HCT116 (cell line): ENCODE measurements around the gene LAMC3. TPM values are rescaled to one million over a fixed set of nuclear protein-coding genes. Genes with fewer than 3 reads are reported as not detected.

ENCODE experiments used
- ATAC-seq: fragments of 200-7000 bp; cut with Tn5 transposase; 2 replicates; pipeline ENCODE4 v1.9.1; 2020; ENCODE audit warnings: mild to moderate bottlenecking, moderate library complexity
- BruUV-seq: library from RNA; stranded (reverse); fragments of 400-500 nt; replicated peaks from 2 replicates; lab custom pipeline; 2021; lab: Mats Ljungman, UMichigan
- CTCF ChIA-PET: fragments of 300-600 bp; sonication (Branson Sonifier 250); formaldehyde crosslinking; loops from one replicate; lab custom pipeline; 2021; ENCODE audit warnings: antibody characterized with exemption; lab: Charles Lee
- POLR2A ChIA-PET: fragments of 300-600, 350-600 bp; sonication (Branson Sonifier 250); formaldehyde crosslinking; loops from one replicate; lab custom pipeline; 2021; ENCODE audit warnings: antibody characterized with exemption; lab: Charles Lee
- RAD21 ChIA-PET, 2 experiments: fragments of 300-600 bp; sonication (Branson Sonifier 250); formaldehyde crosslinking; loops; one replicate each; lab custom pipeline; 2023; ENCODE audit warnings: low total read pairs in 2 of 2; ENCODE audit not compliant: uncharacterized antibody in 2 of 2, unreplicated experiment in 2 of 2, low non-redundant PET in 1 of 2; lab: Charles Lee
- DNase-seq: peaks from one replicate; pipeline ENCODE4 v3.0.0-alpha.2; 2010; ENCODE audit warnings: low read depth, low spot score
- H2AFZ ChIP-seq: fragments of 200-600 bp; shearing (Covaris generic), sonication (generic); 2 replicates; pipeline ENCODE4 v1.6.1; 2017; ENCODE audit warnings: low read depth, mixed run types, mixed read lengths, antibody characterized with exemption, low read length; ENCODE audit not compliant: poor library complexity, severe bottlenecking
- H3K27ac ChIP-seq: 2 replicates; pipeline ENCODE4 v1.5.1; 2012; ENCODE audit warnings: low read depth, low read length
- H3K27me3 ChIP-seq: fragments of 200-600 bp; sonication (generic); 2 replicates; pipeline ENCODE4 v1.6.1; 2016; ENCODE audit warnings: mixed run types, low read length, mixed read lengths; ENCODE audit not compliant: insufficient read depth
- H3K36me3 ChIP-seq, 2 experiments: fragments of 200-500 bp in 1 of 2; fragments of 200-600 bp in 1 of 2; sonication (Bioruptor generic) in 1 of 2; sonication (generic) in 1 of 2; 2 replicates each; pipeline versions ENCODE4 v1.5.1 to v1.6.1; 2014 to 2016; ENCODE audit warnings: low read length in 2 of 2, inconsistent platforms in 1 of 2, mixed read lengths in 1 of 2, mixed run types in 1 of 2; ENCODE audit not compliant: insufficient read depth in 2 of 2, control insufficient read depth in 1 of 2
- H3K4me1 ChIP-seq, 2 experiments: fragments of 200-600 bp in 1 of 2; sonication (generic) in 1 of 2; 2 replicates each; pipeline versions ENCODE4 v1.5.1 to v1.6.1; 2012 to 2017; ENCODE audit warnings: low read length in 2 of 2, inconsistent platforms in 1 of 2, mild to moderate bottlenecking in 1 of 2, mixed read lengths in 1 of 2, mixed run types in 1 of 2, moderate library complexity in 1 of 2; ENCODE audit not compliant: insufficient read depth in 2 of 2, control insufficient read depth in 1 of 2
- H3K4me2 ChIP-seq: fragments of 200-600 bp; sonication (generic); 2 replicates; pipeline ENCODE4 v1.6.1; 2017; ENCODE audit warnings: mixed run types, low read length, mixed read lengths
- H3K4me3 ChIP-seq, 2 experiments: fragments of 200-600 bp in 1 of 2; sonication (generic) in 1 of 2; replicated peaks in 1 of 2; 2 replicates each; pipeline ENCODE4 v1.5.1; 2011 to 2016; ENCODE audit warnings: low read length in 2 of 2, control low read depth in 1 of 2, low read depth in 1 of 2, mild to moderate bottlenecking in 1 of 2, mixed read lengths in 1 of 2, mixed run types in 1 of 2
- H3K79me2 ChIP-seq: fragments of 200-600 bp; sonication (generic); 2 replicates; pipeline ENCODE4 v1.6.1; 2017; ENCODE audit warnings: mild to moderate bottlenecking, mixed run types, low read length, moderate library complexity, mixed read lengths; ENCODE audit not compliant: insufficient read depth
- H3K9ac ChIP-seq: fragments of 200-600 bp; sonication (generic); 2 replicates; pipeline ENCODE4 v1.6.1; 2016; ENCODE audit warnings: low read length, mixed read lengths
- H3K9me2 ChIP-seq: fragments of 200-600 bp; sonication (generic), shearing (Covaris generic); 2 replicates; pipeline ENCODE4 v1.6.1; 2017; ENCODE audit warnings: mixed run types, mild to moderate bottlenecking, moderate library complexity; ENCODE audit not compliant: insufficient read depth
- H3K9me3 ChIP-seq, 2 experiments: fragments of 200-500 bp in 1 of 2; fragments of 200-600 bp in 1 of 2; sonication (Bioruptor generic) in 1 of 2; sonication (generic) in 1 of 2; 2 replicates each; pipeline ENCODE4 v1.6.1; 2014 to 2017; ENCODE audit warnings: low read length in 2 of 2, mixed read lengths in 2 of 2, inconsistent platforms in 1 of 2, low read depth in 1 of 2, mild to moderate bottlenecking in 1 of 2, mixed run types in 1 of 2, moderate library complexity in 1 of 2; ENCODE audit not compliant: control insufficient read depth in 1 of 2, insufficient read depth in 1 of 2
- H4K20me1 ChIP-seq: fragments of 200-600 bp; sonication (generic), shearing (Covaris generic); 2 replicates; pipeline ENCODE4 v1.6.1; 2017; ENCODE audit warnings: mixed run types, mild to moderate bottlenecking, moderate library complexity; ENCODE audit not compliant: insufficient read depth
- CBX3 ChIP-seq: IDR thresholded peaks from 2 replicates; pipeline ENCODE4 v1.6.1; 2012; ENCODE audit warnings: low read depth
- CEBPB ChIP-seq: IDR thresholded peaks from 2 replicates; pipeline ENCODE4 v1.6.1; 2012; ENCODE audit warnings: low read depth
- EGR1 ChIP-seq: IDR thresholded peaks from 2 replicates; pipeline ENCODE4 v1.6.1; 2012; ENCODE audit warnings: low read depth
- ELF1 ChIP-seq: IDR thresholded peaks from 2 replicates; pipeline ENCODE4 v1.6.1; 2012; ENCODE audit warnings: low read depth, borderline replicate concordance
- EZH2 ChIP-seq: fragments of 200-600 bp; sonication (generic); IDR thresholded peaks from 2 replicates; pipeline ENCODE4 v1.6.1; 2017; ENCODE audit warnings: antibody characterized with exemption, mixed run types
- FOSL1 ChIP-seq: IDR thresholded peaks from 2 replicates; pipeline ENCODE4 v1.6.1; 2012; ENCODE audit warnings: low read depth
- JUND ChIP-seq: IDR thresholded peaks from 2 replicates; pipeline ENCODE4 v1.6.1; 2012
- POLR2AphosphoS5 ChIP-seq: IDR thresholded peaks from 2 replicates; pipeline ENCODE4 v1.6.1; 2011; ENCODE audit warnings: mild to moderate bottlenecking, low read depth, low read length, moderate library complexity
- SIN3A ChIP-seq: IDR thresholded peaks from 2 replicates; pipeline ENCODE4 v1.6.1; 2012; ENCODE audit warnings: low read depth
- SP1 ChIP-seq: IDR thresholded peaks from 2 replicates; pipeline ENCODE4 v1.6.1; 2012; ENCODE audit warnings: low read depth
- SRF ChIP-seq: IDR thresholded peaks from 2 replicates; pipeline ENCODE4 v1.6.1; 2012; ENCODE audit warnings: low read depth
- TCF7L2 ChIP-seq: IDR thresholded peaks from 2 replicates; pipeline ENCODE4 v1.7.0; 2011; ENCODE audit warnings: borderline replicate concordance, inconsistent platforms; ENCODE audit not compliant: insufficient read depth, insufficient read length; ENCODE audit errors: extremely low read depth
- ZFX ChIP-seq: fragments of 450-650 bp; IDR thresholded peaks from 2 replicates; pipeline ENCODE4 v1.6.1; 2017
- ZNF274 ChIP-seq: fragments of 200-500 bp; sonication (Bioruptor generic); IDR thresholded peaks from 2 replicates; pipeline ENCODE4 v1.6.1; 2014; ENCODE audit warnings: mild to moderate bottlenecking, low read depth, low read length, inconsistent platforms
- intact Hi-C: fragments of 100-400 bp; cut with micrococcal nuclease; formaldehyde crosslinking; loops from 2 replicates; pipeline ENCODE4 v1.10.0; 2022
- total RNA-seq: library from RNA; stranded (reverse); gene quantifications from one replicate; pipeline ENCODE4 v1.2.1, GENCODE V29; 2021; ENCODE audit not compliant: unreplicated experiment
- TF ChIP-seq, protein P1 (sequence below): IDR thresholded peaks from 2 replicates; pipeline ENCODE4 v1.6.1; 2012
- TF ChIP-seq, protein P2 (sequence below): IDR thresholded peaks from 2 replicates; pipeline ENCODE4 v1.6.1; 2012; ENCODE audit warnings: low read depth
- TF ChIP-seq, protein P3 (sequence below): IDR thresholded peaks from 2 replicates; pipeline ENCODE4 v1.6.1; 2011; ENCODE audit warnings: mild to moderate bottlenecking, low read length, moderate library complexity; ENCODE audit not compliant: insufficient replicate concordance; ENCODE audit errors: extremely low read depth

The LAMC3 gene
- total RNA-seq, 1 experiment from 2014 or later = 7.7 TPM

DNA sequence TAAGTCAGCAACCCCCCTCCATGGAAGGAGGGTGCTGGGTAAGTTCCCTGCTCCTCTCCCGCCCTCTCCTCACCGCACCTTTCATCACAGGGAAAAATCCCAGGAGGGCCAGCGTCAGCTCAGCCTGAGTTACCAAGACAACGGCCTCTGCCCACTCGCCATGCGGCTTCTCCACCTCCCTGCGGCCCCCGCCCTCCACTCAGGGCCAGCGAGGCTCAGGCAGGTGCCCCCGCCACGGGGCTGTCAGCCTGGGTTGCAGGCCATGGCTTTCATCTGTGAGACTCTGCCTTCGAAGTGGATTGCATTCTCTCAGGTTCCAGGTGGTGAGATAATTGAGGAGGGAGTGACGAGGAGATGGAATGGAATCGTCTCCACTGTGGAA is 27.2 kb upstream of the LAMC3 start:
- no TSS peak for BruUV-seq
- Histone ChIP-seq H3K9me2 (no peaks in the 10 kb centered on the region), H3K4me2 (no peak overlapping the region), H3K79me2 (no peaks in the 10 kb centered on the region), H3K36me3 (no peaks in the 10 kb centered on the region), H3K27ac (no peak overlapping the region), H3K27me3 (no peaks in the 10 kb centered on the region), H3K4me3 (no peak overlapping the region), H3K9me3 (no peaks in the 10 kb centered on the region), H3K9ac (no peak overlapping the region), H4K20me1 (no peaks in the 10 kb centered on the region), H3K4me1 (no peaks in the 10 kb centered on the region), H2AFZ (no peak overlapping the region)
- no peak for ATAC-seq
- no peak for DNase-seq
- intact Hi-C loops = no loop called here
- RAD21 ChIA-PET = no interaction called here
- CTCF ChIA-PET = no interaction called here
- POLR2A ChIA-PET = no interaction called here
- TF ChIP-seq ZNF274 = no peak
- no peak for TF ChIP-seq EGR1
- TF ChIP-seq, protein P1, sequence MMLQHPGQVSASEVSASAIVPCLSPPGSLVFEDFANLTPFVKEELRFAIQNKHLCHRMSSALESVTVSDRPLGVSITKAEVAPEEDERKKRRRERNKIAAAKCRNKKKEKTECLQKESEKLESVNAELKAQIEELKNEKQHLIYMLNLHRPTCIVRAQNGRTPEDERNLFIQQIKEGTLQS = no peak
- no peak for TF ChIP-seq CEBPB
- TF ChIP-seq SRF = no peak
- TF ChIP-seq CBX3 = no peak
- no peak for TF ChIP-seq EZH2
- TF ChIP-seq FOSL1 = no peak
- TF ChIP-seq ZFX = no peak
- TF ChIP-seq, protein P2, sequence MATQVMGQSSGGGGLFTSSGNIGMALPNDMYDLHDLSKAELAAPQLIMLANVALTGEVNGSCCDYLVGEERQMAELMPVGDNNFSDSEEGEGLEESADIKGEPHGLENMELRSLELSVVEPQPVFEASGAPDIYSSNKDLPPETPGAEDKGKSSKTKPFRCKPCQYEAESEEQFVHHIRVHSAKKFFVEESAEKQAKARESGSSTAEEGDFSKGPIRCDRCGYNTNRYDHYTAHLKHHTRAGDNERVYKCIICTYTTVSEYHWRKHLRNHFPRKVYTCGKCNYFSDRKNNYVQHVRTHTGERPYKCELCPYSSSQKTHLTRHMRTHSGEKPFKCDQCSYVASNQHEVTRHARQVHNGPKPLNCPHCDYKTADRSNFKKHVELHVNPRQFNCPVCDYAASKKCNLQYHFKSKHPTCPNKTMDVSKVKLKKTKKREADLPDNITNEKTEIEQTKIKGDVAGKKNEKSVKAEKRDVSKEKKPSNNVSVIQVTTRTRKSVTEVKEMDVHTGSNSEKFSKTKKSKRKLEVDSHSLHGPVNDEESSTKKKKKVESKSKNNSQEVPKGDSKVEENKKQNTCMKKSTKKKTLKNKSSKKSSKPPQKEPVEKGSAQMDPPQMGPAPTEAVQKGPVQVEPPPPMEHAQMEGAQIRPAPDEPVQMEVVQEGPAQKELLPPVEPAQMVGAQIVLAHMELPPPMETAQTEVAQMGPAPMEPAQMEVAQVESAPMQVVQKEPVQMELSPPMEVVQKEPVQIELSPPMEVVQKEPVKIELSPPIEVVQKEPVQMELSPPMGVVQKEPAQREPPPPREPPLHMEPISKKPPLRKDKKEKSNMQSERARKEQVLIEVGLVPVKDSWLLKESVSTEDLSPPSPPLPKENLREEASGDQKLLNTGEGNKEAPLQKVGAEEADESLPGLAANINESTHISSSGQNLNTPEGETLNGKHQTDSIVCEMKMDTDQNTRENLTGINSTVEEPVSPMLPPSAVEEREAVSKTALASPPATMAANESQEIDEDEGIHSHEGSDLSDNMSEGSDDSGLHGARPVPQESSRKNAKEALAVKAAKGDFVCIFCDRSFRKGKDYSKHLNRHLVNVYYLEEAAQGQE = no peak
- no peak for TF ChIP-seq JUND
- no peak for TF ChIP-seq SIN3A
- TF ChIP-seq TCF7L2 = no peak
- no peak for TF ChIP-seq SP1
- TF ChIP-seq, protein P3, sequence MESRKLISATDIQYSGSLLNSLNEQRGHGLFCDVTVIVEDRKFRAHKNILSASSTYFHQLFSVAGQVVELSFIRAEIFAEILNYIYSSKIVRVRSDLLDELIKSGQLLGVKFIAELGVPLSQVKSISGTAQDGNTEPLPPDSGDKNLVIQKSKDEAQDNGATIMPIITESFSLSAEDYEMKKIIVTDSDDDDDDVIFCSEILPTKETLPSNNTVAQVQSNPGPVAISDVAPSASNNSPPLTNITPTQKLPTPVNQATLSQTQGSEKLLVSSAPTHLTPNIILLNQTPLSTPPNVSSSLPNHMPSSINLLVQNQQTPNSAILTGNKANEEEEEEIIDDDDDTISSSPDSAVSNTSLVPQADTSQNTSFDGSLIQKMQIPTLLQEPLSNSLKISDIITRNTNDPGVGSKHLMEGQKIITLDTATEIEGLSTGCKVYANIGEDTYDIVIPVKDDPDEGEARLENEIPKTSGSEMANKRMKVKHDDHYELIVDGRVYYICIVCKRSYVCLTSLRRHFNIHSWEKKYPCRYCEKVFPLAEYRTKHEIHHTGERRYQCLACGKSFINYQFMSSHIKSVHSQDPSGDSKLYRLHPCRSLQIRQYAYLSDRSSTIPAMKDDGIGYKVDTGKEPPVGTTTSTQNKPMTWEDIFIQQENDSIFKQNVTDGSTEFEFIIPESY = no peak
- no peak for TF ChIP-seq ELF1
- TF ChIP-seq POLR2AphosphoS5 = no peak
